Stimulated activated effector memory CD8-positive, alpha-beta T cell treated with anti-CD3 and anti-CD28 coated beads, Interleukin-12 subunit alpha, Interleukin-12 subunit beta, amount 100 ng/mL, for 72 hours (primary cell): Measurements from ENCODE around the gene SLC8A2.
A peak's percentile ranks its signal among the peaks of the same experiment; 100 is the strongest.

Experiments
- ATAC-seq: fragments of 150-1000 bp; cut with Tn5 transposase; 2 replicates; pipeline ENCODE4 v1.10.0; 2021
- DNase-seq, 2 donors: peaks; one replicate each; pipeline ENCODE4 v3.0.0; 2021 to 2022; ENCODE audit warnings: low spot score in 2 of 2
- H3K27ac Mint-ChIP-seq: one replicate; pipeline ENCODE4 v1.8.0; 2022; ENCODE audit warnings: mild to moderate bottlenecking, mixed read lengths
- H3K36me3 Mint-ChIP-seq: one replicate; pipeline ENCODE4 v1.8.0; 2022; ENCODE audit warnings: mild to moderate bottlenecking, mixed read lengths
- H3K4me1 Mint-ChIP-seq: one replicate; pipeline ENCODE4 v1.8.0; 2022; ENCODE audit warnings: mixed read lengths
- H3K4me3 Mint-ChIP-seq: one replicate; pipeline ENCODE4 v1.8.0; 2022; ENCODE audit warnings: mild to moderate bottlenecking, mixed read lengths
- H3K9me3 Mint-ChIP-seq: one replicate; pipeline ENCODE4 v1.8.0; 2022; ENCODE audit warnings: mixed read lengths

The SLC8A2 gene

DNA sequence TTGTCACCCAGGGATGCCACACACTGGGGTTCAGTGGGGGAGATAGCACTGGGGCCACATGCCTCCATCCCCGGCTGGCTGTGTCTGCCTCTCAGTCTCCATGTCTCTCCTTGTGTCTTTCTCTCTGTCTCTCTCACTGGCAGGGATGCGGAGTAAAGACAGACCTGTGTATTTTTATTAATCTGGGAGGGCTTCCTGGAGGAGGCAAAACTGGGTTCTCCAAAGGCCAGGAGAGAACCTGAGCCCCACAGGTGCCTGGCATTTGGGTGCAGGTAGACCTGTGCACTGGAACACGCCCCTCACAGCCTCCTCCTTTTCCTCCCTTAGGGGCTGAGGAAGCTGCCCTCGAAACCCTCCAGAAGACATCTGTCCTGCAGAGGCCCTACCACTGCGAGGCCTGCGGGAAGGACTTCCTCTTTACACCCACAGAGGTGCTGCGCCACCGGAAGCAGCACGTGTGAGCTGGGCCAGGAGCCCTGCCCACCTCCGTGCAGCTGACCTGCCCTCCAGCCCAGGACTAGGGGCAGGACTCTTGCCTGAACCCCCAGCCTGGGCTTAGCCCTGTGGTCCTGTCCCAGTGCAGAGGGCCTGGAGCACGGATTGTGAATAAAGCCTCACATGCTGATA is 89.9 kb downstream of the SLC8A2 start:
- Mint-ChIP-seq H3K4me1 (peaks cover 38% of the 10 kb centered on the region), H3K9me3 (no peaks in the 10 kb centered on the region), H3K4me3 (no peak overlapping the region), H3K36me3 (peaks cover 42% of the 10 kb centered on the region), H3K27ac (peak overlapping the region; percentile 92)
- DNase-seq (peak in 1 of 2 donors; percentile 53), ATAC-seq (peak; percentile 58)

DNA sequence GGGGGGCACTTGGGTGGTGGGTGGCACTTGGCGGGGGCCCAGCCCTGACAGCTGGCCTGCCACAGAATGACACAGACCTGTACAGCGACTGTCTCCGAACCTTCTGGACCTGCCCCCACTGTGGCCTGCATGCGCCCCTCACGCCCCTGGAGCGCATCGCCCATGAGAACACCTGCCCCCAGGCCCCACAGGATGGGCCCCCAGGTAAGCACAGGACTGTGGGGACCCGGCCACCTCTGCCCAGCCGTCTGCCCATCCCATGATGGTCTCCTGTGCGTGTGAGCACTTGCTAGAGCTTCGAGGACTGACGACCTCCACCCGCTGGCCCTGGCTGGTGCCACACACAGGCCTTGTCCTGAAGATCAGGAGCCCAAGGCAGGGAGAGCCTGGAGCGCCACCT is 90.6 kb downstream of the SLC8A2 start:
- Mint-ChIP-seq H3K36me3 (peaks cover 45% of the 10 kb centered on the region), H3K4me3 (no peak overlapping the region), H3K27ac (peak overlapping the region; percentile 92), H3K9me3 (no peaks in the 10 kb centered on the region), H3K4me1 (peaks cover 38% of the 10 kb centered on the region)
- ATAC-seq (no peak), DNase-seq (no peak)

DNA sequence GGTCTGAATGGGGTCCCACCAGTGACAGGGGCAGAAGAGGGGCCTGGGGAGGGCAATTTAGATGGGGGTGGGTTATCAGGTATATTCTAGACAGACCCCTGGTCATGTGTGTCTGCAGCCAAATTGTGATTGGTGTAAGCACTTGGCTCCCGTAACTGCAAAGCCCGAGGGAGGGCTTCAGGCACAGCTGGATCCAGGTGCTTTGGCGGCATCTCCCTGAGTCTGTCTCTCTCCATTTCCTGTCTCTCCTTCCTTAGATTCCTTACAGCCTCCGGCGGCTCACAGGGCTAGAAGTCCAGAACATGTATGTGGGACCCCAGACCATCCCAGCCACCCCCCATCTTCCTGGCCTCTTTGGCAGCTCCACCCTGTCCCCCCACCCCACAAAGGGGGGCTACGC is 91.1 kb downstream of the SLC8A2 start:
- H3K36me3 Mint-ChIP-seq = peaks cover 48% of the 10 kb centered on the region
- ATAC-seq (no peak), DNase-seq (no peak)
- peaks cover 38% of the 10 kb centered on the region for H3K4me1 Mint-ChIP-seq
- H3K27ac Mint-ChIP-seq = peak overlapping the region; percentile 29
- H3K9me3 Mint-ChIP-seq = no peaks in the 10 kb centered on the region
- no peak overlapping the region for H3K4me3 Mint-ChIP-seq

DNA sequence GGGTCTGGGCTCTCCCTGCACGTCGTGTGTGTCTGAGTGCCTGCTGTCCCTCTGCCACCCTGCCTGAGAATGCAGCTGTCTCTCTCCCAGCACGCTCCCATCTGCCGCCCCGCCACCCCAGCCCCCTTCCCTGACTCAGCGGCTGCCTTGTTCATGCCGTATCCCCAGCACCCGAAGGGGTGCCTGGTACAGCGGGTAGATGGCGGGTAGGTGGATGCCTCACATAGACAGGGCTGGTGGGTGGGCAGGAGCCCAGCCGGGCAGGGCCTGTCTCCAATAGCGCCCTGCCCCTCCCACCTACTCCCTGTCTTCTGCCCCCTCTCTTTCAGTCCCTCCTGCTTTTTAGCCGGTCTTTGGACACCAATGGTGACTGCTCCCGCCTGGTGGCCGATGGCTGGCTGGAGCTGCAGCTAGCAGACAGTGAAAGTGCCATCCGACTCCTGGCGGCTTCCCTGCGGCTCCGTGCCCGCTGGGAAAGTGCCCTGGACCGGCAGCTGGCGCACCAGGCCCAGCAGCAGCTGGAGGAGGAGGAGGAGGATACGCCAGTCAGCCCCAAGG is 92.2 kb downstream of the SLC8A2 start:
- Mint-ChIP-seq H3K4me3 (no peak overlapping the region), H3K27ac (no peak overlapping the region), H3K9me3 (no peaks in the 10 kb centered on the region), H3K4me1 (peaks cover 38% of the 10 kb centered on the region), H3K36me3 (peaks cover 56% of the 10 kb centered on the region)
- DNase-seq = no peak
- no peak for ATAC-seq

DNA sequence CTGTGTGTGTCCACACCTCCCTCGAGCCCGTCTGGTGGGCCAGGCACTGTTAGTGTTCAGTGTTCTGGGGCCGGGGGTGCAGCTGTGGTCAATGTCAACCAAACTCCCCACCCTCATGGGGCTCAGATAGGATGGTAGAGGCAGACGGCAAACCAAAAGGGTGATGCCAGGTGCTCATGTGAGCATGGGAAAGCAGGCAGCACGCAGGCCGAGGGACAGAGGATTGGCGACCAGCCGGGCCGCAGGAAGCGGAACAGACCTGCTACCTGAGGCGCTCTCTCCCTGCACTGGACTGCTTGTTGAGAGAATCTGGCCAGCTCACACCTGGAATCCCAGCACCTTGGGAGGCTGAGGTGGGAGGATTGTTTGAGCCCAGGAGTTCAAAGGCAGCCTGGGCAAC is 93.4 kb downstream of the SLC8A2 start:
- H3K4me1 Mint-ChIP-seq = peaks cover 34% of the 10 kb centered on the region
- H3K9me3 Mint-ChIP-seq = no peaks in the 10 kb centered on the region
- H3K36me3 Mint-ChIP-seq = peaks cover 68% of the 10 kb centered on the region
- ATAC-seq (no peak), DNase-seq (no peak)
- H3K4me3 Mint-ChIP-seq = no peak overlapping the region
- no peak overlapping the region for H3K27ac Mint-ChIP-seq
